Ascending aorta (tissue), 2 donors: ENCODE results near the gene CAMKMT. TPM values are rescaled to one million over a fixed set of nuclear protein-coding genes. Genes with fewer than 3 reads are reported as not detected.

Experiments
- DNase-seq, 2 donors: peaks; one replicate each; pipeline ENCODE4 v3.0.0-alpha.2; 2019; ENCODE audit warnings: low spot score in 2 of 2
- H3K27ac ChIP-seq, 2 donors: fragments of 200-600 bp; sonication (generic); one replicate each; pipeline ENCODE4 v1.5.1; 2016 to 2017; ENCODE audit warnings: mild to moderate bottlenecking in 1 of 2
- H3K27me3 ChIP-seq: fragments of 200-600 bp; sonication (generic); one replicate; pipeline ENCODE4 v1.5.1; 2017
- H3K36me3 ChIP-seq, 2 donors: fragments of 200-600 bp; sonication (generic); one replicate each; pipeline ENCODE4 v1.5.1; 2016
- H3K4me1 ChIP-seq, 2 donors: fragments of 200-600 bp; sonication (generic); one replicate each; pipeline ENCODE4 v1.5.1; 2016 to 2017; ENCODE audit warnings: mild to moderate bottlenecking in 1 of 2
- H3K4me3 ChIP-seq, 2 donors: fragments of 200-600 bp; sonication (generic); one replicate each; pipeline ENCODE4 v1.5.1; 2016 to 2017; ENCODE audit warnings: mild to moderate bottlenecking in 1 of 2
- H3K9me3 ChIP-seq, 2 donors: fragments of 200-600 bp; sonication (generic); one replicate each; pipeline ENCODE4 v1.5.1; 2016
- intact Hi-C: fragments of 100-400 bp; cut with DNase I; formaldehyde crosslinking; loops from one replicate; pipeline ENCODE4 v1.15.1; 2023
- total RNA-seq: library from RNA; depleted of rRNA; stranded (reverse); fragments of >200 nt; gene quantifications from one replicate; pipeline ENCODE4 v1.1.0, GENCODE V29; 2016
- TF ChIP-seq, protein P1 (sequence below), 3 experiments: fragments of 200-600 bp in 2 of 3; fragments of 450-650 bp in 1 of 3; sonication (generic) in 2 of 3; IDR thresholded peaks; one replicate each; pipeline ENCODE4 v1.5.1; 2016 to 2019; ENCODE audit warnings: antibody characterized with exemption in 3 of 3, mild to moderate bottlenecking in 1 of 3, moderate library complexity in 1 of 3

Gene CAMKMT
- total RNA-seq, 1 donor from 2014 or later: 5.1 TPM

DNA sequence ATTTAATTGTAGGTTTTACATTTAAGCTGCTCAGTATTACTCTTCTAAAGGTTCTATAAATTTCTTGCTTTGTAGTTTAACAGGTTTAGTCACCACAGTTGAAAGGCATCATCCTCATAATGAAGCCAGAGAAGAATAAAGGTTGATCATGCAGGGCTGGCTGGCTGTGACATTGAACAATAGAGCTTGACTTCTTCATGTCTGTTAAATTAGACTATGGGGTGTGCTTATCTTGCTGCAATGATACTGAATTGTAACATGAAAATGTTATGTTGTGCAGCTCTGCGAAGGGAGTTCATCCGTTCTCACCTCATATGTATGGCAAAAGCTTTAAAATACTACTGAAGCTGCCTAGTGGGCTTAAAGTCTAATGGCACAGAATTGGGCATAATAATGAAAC is 81.8 kb downstream of the CAMKMT start:
- Histone ChIP-seq H3K27ac (no peak overlapping the region), H3K4me3 (no peak overlapping the region), H3K27me3 (no peaks in the 10 kb centered on the region), H3K9me3 (no peaks in the 10 kb centered on the region), H3K36me3 (no peaks in the 10 kb centered on the region), H3K4me1 (no peaks in the 10 kb centered on the region)
- TF ChIP-seq, protein P1, sequence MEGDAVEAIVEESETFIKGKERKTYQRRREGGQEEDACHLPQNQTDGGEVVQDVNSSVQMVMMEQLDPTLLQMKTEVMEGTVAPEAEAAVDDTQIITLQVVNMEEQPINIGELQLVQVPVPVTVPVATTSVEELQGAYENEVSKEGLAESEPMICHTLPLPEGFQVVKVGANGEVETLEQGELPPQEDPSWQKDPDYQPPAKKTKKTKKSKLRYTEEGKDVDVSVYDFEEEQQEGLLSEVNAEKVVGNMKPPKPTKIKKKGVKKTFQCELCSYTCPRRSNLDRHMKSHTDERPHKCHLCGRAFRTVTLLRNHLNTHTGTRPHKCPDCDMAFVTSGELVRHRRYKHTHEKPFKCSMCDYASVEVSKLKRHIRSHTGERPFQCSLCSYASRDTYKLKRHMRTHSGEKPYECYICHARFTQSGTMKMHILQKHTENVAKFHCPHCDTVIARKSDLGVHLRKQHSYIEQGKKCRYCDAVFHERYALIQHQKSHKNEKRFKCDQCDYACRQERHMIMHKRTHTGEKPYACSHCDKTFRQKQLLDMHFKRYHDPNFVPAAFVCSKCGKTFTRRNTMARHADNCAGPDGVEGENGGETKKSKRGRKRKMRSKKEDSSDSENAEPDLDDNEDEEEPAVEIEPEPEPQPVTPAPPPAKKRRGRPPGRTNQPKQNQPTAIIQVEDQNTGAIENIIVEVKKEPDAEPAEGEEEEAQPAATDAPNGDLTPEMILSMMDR (IDR thresholded peaks at IDR 0.05): no peak
- no peak for DNase-seq
- intact Hi-C loops: no loop called here

DNA sequence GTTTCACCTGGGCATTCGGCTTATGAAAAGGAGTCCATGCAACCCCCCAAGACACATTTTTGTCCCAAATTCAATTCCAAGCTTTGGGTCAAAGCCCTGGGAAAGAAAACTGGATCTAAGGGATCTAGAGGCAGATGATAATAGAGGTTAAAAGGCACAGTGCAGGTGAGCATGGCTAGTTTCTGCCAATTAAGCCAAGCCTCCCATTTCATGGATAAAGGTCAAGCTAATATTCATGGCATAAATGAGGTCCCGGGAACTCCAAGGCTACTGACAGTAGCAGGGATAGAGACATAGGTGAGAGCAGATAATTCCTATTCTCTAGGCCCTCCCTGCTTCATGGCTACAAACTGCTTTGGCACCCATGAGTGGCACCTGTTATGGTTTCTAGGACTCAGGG is 83.1 kb downstream of the CAMKMT start:
- TF ChIP-seq, protein P1 (IDR thresholded peaks at IDR 0.05): no peak
- no peaks in the 10 kb centered on the region for H3K9me3 ChIP-seq
- no peaks in the 10 kb centered on the region for H3K4me1 ChIP-seq
- no peaks in the 10 kb centered on the region for H3K27me3 ChIP-seq
- H3K4me3 ChIP-seq: no peak overlapping the region
- intact Hi-C loops: no loop called here
- DNase-seq: no peak
- no peak overlapping the region for H3K27ac ChIP-seq
- H3K36me3 ChIP-seq: no peaks in the 10 kb centered on the region

DNA sequence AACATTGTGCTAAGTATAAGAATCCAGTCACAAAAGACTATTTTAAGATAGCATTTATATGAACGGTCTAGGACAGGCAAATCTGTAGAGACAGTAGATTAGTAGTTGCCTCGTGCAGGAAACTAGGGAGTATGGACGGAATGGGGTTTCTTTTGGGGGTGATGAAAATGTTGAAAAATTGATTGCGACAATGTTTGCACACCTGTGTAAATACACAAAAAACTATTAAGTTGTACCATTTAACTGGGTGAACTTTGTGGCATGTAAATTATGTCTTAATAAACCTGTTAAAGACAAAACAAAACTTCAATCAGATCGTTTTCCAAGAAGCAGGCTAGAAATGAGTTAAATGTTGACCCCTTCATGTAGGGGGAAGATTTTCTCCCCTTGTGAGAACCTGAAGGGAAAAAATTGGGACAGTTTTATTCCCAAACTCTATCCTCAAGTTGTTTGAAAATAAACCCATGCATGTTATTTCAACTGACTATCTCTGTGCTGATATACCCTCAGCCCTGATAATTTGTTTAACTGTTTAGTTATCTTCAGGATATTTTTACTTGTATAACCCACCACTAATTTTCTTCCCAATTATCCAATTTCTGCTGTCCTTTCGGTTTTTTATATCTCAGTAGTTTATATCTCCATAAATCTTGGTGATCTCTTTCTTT is 87.2 kb downstream of the CAMKMT start:
- H3K27ac ChIP-seq: no peak overlapping the region
- TF ChIP-seq, protein P1 (IDR thresholded peaks at IDR 0.05): no peak
- no peaks in the 10 kb centered on the region for H3K4me1 ChIP-seq
- no peaks in the 10 kb centered on the region for H3K9me3 ChIP-seq
- no peak for DNase-seq
- no peaks in the 10 kb centered on the region for H3K27me3 ChIP-seq
- H3K4me3 ChIP-seq: no peak overlapping the region
- intact Hi-C loops: no loop called here
- H3K36me3 ChIP-seq: no peaks in the 10 kb centered on the region

DNA sequence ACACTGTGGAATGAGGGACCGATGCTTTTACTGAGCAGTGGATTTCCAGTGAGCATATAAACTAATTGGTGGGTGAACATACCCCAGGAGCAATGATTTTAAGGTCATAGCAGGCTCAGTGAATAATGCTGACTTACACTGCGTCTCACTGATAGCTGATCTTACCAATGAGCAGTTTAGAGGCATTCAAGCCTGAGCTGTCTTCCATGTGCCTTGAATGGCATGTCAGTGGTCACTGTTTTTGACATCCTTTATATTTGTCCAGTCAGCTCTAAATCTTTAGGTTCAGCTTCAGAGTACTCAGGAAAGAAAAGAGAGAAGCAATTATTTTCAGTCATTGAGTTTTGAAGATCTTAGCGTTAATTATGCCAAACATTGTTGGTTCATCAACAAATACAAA is 88.3 kb downstream of the CAMKMT start:
- Histone ChIP-seq H3K36me3 (no peaks in the 10 kb centered on the region), H3K9me3 (no peaks in the 10 kb centered on the region), H3K4me1 (no peaks in the 10 kb centered on the region), H3K4me3 (no peak overlapping the region), H3K27me3 (no peaks in the 10 kb centered on the region), H3K27ac (no peak overlapping the region)
- no peak for DNase-seq
- intact Hi-C loops: no loop called here
- TF ChIP-seq, protein P1 (IDR thresholded peaks at IDR 0.05): no peak

DNA sequence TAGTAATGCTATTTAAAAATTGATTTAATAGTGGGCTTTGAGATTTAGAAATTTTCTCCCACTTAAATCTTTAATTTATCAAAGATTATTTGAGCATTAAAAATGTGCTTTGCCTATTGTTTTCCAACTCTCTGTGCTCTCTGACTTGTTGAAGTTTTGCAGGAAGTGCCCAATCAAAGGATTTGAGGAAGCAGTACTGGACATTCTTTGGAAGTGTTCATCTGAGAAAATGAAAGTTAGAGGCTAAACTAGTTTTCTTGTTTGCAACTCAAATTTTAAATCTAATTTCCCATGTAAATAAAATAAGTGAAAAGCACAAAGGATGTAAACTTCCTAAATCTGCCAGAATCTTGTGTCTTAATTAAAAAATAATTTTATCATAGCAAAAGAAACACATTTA is 89.1 kb downstream of the CAMKMT start:
- Histone ChIP-seq H3K9me3 (no peaks in the 10 kb centered on the region), H3K27me3 (no peaks in the 10 kb centered on the region), H3K4me1 (no peaks in the 10 kb centered on the region), H3K4me3 (no peak overlapping the region), H3K27ac (no peak overlapping the region), H3K36me3 (no peaks in the 10 kb centered on the region)
- intact Hi-C loops: no loop called here
- no peak for DNase-seq
- TF ChIP-seq, protein P1 (IDR thresholded peaks at IDR 0.05): no peak
